Measurements from ENCODE around the gene HIVEP3.
"Not testable (repeated sequence)": the region's sequence is repeated elsewhere in the genome, so short reads cannot be mapped to it uniquely, and the experiment has no call there.

HIVEP3 gene

DNA sequence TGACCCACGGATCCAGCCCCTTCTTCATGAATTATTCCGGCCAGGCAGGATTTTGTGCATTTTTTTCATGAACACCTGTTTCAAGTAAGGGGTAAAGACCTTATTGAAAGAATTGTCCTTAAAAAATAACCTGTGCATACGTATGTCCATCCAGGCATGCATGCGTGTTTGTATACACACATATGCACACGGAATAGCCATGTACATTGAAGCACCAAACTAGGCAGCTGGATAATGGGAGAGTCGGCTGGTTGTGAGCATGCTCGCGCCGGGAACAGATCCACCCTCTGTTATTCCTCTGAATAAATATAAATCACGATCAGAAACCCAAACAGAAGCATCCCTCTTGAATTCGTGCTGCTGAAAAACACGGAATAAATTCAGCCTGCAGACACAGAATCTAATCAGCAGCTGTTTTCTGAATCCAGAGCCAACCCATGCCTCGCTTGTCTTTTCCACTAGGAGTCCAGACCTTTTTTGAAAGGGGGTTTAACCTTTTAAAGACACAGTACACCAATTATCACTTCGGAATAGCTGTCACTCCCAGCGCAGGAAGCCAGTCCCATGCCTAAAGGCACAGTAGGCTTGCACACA lies at the start of gene HIVEP3:
Gene HIVEP3, minus strand, starts transcription at position 473 of the 594 bp plus-strand sequence.
- DNase-seq (ENCODE audit: low read depth): no peak

DNA sequence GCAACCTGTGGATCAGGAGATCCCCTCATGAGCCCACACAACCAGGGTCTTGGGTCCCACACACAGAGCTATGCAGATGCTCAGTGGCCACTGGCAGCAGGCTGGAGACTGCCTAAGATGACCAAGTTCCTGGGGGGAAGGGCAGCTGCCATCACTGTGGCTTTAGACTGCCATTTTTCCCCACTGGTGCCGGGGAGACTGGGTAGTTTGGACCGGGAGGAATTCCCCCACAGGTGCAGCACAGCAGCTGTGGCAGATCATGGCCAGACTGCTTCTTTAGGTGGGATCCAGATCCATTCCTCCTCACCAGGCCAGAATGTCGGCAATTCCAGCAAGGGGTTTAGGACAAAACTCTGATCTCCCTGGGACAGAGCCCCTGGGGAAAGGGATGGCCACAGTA lies 45.7 kb upstream of the HIVEP3 start:
- no peak for DNase-seq (ENCODE audit: low read depth)

DNA sequence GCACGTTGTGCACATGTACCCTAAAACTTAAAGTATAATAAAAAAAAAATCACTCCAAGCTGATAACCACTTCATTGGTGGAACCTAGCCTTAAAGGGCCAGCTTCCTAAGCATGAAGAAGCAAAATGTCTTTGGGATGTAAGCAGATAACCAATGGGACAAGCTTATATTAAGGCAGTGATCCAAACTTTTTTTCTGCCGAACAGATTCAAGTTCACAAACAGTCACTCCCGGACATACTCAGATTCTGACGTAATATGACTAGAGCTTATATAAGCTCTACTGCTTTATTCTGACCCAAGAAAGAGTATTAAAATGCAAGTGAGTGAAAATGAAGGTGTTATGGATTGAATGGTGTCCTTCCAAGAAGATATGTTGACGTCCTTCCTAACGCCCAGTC lies 44.9 kb upstream of the HIVEP3 start:
- DNase-seq (ENCODE audit: low read depth): no peak

DNA sequence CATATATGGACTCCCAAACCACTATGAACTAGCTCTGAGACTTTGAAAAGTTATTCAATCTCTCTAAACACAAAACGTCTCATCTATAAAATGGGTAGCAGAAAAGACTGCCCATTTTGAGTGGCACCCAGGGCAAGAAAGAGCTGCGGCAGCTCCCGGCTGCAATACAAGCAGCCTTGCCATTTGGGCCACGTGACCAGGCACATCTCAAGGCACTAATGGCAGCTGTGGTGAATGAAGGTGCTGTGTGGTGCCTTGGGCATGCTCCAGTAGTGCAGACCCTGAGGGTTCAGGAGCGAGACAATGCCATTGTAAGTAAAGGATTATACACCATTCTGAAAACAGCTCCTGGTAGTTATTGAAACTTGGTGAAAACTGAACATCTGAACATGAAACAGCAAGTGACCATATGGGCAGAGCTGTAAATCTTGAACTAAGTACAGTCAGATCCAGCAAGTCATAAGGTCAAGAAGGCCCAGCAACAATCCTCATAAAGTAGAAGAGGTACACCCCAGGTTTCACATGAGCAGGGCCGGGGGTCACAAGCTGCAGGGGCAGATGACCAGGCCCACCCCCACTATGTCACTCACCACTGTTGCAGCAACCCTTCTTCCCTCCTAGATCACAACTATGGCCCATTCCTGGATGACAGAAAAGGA lies 39.4 kb upstream of the HIVEP3 start:
- no peak for DNase-seq (ENCODE audit: low read depth)

DNA sequence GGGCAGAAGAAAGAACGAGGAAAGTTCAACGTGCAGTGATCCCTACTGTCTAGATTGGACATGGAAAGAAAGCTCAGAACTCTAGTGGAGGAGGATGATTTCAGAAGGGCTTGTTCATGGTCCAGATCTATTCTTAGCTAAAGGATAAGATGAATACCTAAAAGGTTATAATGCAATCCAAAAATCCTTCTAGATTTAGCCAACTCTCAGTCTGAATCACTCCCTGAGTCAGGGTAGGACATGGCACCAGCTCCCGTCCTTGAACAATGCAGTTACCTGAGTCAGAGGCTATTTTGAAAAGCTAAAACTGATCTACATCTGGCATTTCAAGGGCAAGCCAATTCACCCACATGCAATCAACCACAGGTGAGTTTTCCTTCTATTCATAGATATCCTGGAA lies 38.8 kb upstream of the HIVEP3 start:
- no peak for DNase-seq (ENCODE audit: low read depth)

DNA sequence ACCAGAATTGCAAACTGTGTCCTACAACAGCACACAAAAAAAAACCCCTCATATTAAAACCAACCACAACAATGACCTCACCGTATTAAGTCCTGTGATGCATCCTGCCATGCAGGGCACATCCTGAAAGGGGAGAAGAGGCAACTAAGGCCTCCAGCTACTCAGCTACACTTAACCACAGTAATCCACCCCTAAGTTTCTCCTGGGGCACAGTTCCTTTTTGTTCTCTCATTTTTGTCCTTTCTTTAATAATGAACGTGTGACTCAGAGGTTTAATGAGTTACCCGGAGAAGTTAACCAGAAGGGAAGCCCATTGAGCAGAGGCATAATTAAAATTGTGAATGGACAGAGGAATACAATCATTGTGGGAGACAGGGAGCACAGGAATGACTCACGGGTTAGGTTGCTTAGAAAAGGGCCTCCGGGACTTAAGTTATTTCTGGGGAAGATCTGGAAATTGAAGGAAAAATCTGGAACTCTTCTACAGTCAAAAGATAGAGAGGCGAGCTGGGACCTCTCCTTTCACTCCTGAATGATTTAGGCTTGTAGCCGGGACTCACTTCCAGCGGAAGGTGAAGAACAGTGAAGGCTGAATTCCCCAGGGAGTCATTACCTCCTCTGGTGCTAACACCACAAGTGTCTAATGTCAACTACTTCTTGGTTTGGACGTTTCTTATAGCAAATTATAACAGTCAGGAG lies 36.9 kb upstream of the HIVEP3 start:
- no peak for DNase-seq (ENCODE audit: low read depth)

DNA sequence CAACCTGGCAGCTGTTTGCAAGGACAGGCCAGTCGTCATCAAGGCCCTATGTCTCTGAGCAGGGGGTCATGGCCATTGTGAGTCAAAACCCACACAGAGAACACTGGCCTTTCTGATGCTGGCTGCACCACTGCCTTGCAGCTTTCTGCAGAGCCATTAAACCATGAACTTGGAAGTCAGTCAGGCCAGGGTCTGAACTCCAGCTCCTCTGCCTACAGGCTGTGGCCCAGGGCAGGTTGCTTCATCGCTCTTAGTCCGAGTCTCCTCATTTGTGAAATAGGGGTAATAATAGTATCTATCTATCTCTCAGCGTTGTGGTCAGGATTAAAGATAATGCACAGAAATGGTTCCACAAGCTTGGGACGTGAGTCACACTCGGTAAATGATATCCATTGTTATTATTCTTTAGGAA lies 35.8 kb upstream of the HIVEP3 start:
- no peak for DNase-seq (ENCODE audit: low read depth)

DNA sequence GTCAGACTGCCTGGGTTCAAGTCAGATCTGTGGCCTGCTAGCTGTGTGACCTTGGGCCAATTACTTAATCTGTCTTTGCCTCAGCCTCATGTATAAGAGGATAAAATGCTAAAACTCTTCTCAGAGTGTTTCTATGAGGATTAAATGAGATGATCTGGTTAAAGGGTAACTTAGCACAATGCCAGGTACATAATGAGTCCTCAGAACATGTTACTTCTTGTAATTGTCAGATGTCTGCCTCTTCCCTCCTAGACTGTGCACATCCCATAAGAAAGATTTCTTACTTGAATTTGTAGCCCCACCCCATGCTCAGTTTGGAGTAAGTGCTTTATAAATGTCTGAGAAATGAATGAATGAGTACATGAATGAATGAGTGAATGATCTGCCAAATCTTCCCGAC lies 34.6 kb upstream of the HIVEP3 start:
- DNase-seq (ENCODE audit: low read depth): no peak

DNA sequence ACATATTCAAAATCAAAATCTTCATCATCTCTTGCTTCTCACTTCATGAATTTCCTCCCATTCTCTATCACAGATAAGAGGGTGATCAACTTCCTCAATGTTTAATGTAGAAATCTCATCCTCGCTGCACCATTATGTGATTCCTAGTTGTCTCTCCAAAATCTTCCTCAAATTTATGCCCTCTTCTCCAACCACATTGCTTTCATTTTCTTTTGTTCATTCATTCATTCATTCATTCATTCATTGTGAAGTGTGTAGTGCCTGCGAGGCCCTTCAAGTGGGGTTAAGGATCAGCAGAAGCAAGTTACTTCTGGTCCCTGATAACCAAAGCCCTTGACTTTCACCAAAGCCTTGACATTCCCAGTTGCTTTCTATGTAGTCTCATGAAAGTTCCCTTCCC lies 33.5 kb upstream of the HIVEP3 start:
- no peak for DNase-seq (ENCODE audit: low read depth)

DNA sequence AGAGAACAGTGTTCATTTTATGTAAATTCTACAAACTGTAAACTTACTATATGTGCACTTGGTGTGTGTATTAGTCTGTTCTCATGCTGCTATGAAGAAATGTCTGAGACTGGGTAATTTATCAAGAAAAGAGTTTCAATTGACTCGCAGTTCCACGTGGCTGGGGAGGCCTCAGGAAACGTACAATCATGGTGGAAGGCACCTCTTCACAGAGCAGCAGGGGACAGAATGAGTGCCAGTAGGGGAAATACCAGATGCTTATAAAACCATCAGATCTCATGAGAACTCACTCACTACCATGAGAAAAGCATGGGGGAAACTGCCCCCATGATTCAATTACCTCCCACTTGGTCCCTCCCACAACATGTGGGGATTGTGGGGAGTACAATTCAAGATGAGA lies 32.8 kb upstream of the HIVEP3 start:
- not testable (repeated sequence) for DNase-seq (ENCODE audit: low read depth)

DNA sequence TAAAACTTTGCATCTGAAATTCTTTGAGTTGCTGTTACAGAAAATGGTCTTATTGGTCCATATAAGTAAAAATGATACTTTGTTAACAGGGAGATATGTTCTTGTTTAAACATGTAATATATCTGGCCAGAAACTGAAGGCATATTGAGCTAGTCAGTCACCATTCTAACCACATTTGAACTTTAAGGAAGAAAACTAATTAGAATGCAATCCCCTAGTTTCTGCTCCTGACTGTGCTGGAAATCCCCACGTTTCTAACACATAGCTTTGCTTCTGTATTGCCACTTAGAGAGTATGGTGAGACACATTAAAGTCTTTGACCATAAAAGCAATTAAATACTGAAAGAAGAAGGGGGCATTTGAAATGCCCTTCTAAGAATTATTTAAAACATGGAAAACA lies 32.1 kb upstream of the HIVEP3 start:
- DNase-seq (ENCODE audit: low read depth): no peak

DNA sequence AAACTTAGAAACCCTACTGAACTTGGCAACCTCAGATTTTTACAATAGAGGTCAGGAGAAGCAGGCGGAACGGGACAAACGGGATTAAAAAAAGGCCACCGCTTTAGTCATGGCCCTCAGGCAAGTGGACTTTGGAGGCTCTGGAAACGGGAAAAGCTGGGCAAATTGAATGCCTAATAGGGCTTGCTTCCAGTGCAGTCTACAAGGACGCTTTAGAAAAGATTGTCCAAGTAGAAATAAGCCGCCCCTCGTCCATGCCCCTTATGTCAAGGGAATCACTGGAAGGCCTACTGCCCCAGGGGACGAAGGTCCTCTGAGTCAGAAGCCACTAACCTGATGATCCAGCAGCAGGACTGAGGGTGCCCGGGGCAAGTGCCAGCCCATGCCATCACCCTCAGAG lies 27.2 kb upstream of the HIVEP3 start:
- DNase-seq (ENCODE audit: low read depth): not testable (repeated sequence)

DNA sequence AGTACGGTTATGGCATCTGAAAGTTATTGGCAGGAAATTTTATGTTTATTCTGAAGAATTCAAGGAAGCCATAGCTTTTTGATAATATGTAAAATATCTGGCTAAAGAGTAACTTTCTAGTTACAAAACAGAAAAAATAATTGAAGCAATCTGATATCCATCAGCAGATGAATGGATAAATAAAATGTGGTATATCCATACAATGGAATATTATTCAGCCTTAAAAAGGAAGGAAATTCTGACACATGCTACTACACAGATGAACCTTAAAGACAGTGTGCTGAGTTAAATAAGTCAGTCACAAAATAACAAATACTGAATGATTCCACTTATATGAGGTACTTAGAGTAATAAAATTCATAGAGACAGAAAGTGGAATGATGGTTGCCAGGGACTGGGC lies 25.0 kb upstream of the HIVEP3 start:
- DNase-seq (ENCODE audit: low read depth): no peak

DNA sequence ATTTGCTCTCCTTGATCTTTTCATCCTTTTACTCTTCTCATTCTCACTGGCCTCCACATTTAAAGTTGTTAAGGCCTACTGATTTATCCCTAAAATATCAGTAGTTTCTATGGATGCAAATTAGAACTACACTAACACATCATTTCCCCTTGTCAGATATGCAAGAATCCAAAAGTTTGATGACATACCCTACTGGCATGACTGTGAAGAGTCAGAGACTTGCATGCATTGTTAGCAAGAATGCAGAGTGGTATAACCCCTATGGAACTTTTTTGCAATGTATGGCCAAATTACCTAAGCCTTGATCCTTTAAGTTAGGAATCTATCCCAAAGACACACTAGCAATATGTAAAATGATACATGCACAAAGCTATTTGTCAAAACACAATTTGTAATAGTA lies 23.6 kb upstream of the HIVEP3 start:
- no peak for DNase-seq (ENCODE audit: low read depth)

DNA sequence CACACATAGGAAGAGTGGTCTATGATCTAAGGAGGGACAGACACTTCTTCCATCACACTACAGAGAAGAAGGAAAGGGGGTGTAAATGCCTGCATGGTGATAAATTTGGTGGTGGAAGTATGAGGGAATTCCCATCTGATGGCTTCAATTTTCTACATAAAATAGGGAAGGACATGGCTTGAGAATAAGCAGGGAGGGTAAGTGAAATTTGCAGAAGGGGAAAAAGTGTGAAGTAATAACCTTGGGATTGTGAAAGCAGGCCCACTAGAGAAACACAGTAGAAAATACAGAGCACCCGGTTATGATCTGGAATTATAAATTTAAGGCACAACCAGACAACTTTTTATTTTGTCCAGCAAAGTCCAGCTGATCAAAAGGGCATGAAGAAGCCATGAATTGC lies 22.7 kb upstream of the HIVEP3 start:
- no peak for DNase-seq (ENCODE audit: low read depth)

DNA sequence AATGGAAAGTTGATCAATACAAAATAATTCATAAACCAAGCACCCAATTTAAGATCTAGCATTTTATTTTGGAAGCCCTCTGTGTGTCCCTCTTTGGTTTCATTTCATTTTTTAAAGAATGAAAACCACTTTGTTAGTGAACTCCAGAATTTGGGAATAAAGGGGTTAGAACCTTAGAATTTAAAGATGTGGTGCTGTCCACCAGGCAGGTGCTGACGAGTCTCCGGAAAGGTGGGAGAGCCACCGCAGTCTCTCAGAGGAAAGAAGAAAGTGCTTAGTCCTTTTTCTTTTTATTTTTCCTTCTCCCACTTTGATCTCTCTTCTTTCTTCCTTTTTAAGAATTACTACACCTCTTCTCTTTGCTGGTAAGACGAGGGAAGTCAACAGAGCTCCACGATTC lies 20.5 kb upstream of the HIVEP3 start:
- no peak for DNase-seq (ENCODE audit: low read depth)

DNA sequence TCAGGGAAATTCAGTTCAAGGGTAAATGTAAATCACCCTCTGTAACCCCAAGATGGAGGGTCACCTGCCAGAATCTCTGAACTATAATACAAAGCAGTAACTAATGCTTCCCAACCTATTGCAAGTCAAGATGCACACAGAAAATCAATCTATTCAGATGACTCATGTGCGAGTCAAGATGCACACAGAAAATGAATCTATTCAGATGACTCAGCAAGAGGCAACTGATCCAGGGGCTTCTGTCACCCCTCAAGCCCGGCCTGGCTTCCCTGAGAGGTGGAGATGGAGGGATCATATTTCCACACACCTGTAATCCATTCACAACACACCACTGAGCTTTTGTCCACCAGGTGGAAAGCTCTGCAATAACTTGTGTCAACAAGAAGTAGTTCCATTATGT lies 17.4 kb upstream of the HIVEP3 start:
- DNase-seq (ENCODE audit: low read depth): peak; percentile 7

DNA sequence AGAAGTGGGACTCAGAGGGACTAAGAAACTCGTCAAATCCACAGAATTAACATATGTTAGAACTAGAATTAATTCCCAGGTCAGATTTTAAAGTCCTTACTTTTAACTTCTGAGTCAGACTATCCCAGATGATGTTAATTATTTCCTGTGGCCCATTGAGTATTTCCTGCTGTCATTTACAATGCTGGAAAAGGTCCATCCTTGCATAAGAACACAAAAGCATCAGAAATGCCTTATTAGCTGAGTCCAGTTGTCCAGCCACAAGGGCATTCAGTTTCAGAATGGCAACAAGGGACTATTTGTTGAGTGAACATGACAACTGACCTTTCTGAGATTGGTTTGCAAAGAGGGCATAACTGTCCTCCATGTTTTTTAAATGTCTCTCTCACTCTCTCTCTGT lies 16.5 kb upstream of the HIVEP3 start:
- no peak for DNase-seq (ENCODE audit: low read depth)

DNA sequence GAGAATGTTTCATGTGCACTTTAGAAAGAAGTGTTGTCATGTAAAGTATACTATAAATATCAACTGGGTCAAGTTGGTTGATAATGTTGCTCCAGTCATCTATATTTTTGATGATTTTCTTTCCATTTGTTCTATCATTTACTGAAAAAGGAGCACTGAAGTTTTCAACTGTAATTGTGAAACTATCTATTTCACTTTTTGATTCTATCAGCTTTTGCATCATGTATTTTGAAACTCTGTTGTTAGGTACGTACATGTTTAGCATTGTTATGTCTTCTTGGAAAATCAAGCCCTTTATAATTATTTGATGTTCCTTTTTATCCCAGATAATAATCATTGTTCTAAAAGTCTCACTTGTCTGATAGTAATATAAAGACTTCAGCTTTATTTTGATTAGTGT lies 14.4 kb upstream of the HIVEP3 start:
- DNase-seq (ENCODE audit: low read depth): no peak

DNA sequence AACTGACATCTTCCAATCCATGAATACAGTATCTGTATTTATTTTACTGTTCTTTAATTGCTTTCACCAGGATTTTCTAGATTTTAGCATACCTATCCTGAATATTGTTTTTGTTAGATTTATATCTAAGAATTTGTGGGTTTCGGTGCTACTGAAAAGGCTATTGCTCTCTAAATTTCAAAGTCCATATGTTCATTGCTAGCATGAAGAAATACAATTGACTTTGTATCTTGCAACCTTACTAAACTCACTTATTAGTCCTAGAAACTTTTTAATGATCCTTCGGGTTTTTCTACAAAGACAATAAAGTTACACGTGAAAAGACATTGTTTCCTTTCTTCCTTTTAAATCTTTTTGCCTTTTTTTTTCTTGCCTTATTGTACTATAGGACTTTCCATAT lies 12.9 kb upstream of the HIVEP3 start:
- no peak for DNase-seq (ENCODE audit: low read depth)

DNA sequence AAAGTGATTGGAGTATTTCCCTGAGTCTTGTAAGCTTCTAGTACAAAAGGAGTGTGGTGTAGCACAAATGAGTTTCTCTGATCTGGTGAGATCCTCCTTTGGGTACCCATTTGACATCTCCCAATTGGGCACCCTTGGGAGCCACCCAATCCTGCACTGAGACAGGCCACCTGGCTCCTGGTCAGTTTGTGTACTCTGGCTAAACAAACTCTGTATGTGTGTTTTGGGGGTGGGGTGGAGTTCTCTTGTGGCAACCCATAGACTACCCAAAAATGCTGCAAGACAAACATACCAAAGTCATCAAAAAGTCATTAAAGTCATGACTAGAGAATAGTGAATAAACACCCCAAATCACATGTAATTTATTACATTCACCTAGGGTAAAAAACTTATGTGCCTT lies 8.4 kb upstream of the HIVEP3 start:
- DNase-seq (ENCODE audit: low read depth): no peak

DNA sequence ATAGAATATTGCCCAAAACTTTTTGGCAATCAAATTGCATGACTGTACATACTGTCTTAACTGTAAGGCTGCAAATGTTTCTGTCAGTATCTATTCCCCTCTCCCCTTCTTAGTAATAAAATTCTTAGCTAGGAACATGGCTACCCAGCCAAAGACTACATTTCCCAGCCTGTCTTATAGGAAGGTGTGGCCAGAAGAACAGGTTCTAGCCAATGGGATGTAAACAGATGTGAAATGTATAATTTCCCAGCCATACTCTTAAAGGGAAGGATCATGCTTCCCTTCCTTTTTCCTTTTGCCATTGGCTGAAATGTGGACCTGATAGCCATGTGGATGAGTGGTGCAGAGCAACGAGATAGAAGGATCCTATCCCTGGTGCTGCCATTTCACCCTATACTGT lies 7.0 kb upstream of the HIVEP3 start:
- no peak for DNase-seq (ENCODE audit: low read depth)

DNA sequence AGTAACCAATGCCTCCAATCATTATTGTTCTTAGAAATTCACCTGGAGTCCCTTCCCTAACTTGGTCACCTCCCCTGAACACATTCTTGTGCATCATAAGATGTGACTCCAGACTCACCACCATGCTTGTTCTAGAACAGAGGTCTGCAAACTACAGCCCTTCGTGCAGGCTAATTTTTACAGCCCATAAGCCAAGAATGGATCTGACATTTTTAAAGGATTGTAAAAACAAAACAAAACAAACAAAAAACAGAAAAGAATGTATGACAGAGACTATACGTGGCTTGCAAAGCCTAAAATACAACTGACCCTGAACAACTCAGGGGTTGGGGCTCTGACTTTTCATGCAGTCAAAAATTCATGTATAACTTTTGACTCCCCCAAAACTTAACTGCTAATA lies 6.2 kb upstream of the HIVEP3 start:
- DNase-seq (ENCODE audit: low read depth): no peak

DNA sequence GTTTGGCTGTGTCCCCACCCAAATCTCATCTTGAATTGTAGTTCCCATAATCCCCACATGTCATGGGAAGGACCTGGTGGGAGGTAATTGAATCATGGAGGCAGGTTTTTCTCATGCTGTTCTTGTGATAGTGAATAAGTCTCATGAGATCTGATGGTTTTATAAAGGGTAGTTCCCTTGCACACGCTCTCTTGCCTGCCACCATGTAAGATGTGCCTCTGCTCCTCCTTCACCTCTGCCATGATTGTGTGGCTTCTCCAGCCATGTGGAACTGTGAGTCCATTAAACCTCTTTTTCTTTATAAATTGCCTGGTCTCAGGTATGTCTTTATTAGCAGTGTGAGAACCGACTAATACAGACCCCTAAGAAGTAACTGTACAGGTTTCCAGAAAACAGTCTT lies 2.5 kb upstream of the HIVEP3 start:
- DNase-seq (ENCODE audit: low read depth): not testable (repeated sequence)
